ENCODE results near the gene KRT2. TPM values are rescaled to one million over a fixed set of nuclear protein-coding genes. Genes with fewer than 3 reads are reported as not detected.

KRT2 gene
- total and polyA plus RNA-seq, 9 of the 15 experiments (the other 6 are each of a cell fraction or from before 2014, with no cell fraction given): 0.03 to 0.69 (median 0.07) TPM; not detected in 2

GRCh38 chr12:52662093-52662917 is 10.3 kb upstream of the KRT2 start (continued):
- no peak for TF ChIP-seq FOXP4 (CRISPR knock-in tag; IDR thresholded peaks at IDR 0.05; ENCODE audit: borderline replicate concordance)
- peak; percentile 96 for TF ChIP-seq GATA2 (CRISPR knock-in tag; IDR thresholded peaks at IDR 0.05)
- TF ChIP-seq FOS (IDR thresholded peaks at IDR 0.05; ENCODE audit: extremely low read depth, insufficient read length): no peak
- TF ChIP-seq NR2F6 (CRISPR knock-in tag; IDR thresholded peaks at IDR 0.05): no peak
- peak; percentile 67 for TF ChIP-seq PTTG1 (tag; IDR thresholded peaks at IDR 0.05; ENCODE audit: low read depth)
- no peak for TF ChIP-seq RFX7 (CRISPR knock-in tag; IDR thresholded peaks at IDR 0.05)
- TF ChIP-seq NELFE (IDR thresholded peaks at IDR 0.05; ENCODE audit: insufficient read depth, insufficient read length): no peak
- no peak for TF ChIP-seq GABPB2 (CRISPR knock-in tag; conservative IDR thresholded peaks at IDR 0.05)
- peak; percentile 51; the same call in 1 of the 2 replicates for TF ChIP-seq BACH1 (tag; IDR thresholded peaks at IDR 0.05)
- TF ChIP-seq, protein P1, sequence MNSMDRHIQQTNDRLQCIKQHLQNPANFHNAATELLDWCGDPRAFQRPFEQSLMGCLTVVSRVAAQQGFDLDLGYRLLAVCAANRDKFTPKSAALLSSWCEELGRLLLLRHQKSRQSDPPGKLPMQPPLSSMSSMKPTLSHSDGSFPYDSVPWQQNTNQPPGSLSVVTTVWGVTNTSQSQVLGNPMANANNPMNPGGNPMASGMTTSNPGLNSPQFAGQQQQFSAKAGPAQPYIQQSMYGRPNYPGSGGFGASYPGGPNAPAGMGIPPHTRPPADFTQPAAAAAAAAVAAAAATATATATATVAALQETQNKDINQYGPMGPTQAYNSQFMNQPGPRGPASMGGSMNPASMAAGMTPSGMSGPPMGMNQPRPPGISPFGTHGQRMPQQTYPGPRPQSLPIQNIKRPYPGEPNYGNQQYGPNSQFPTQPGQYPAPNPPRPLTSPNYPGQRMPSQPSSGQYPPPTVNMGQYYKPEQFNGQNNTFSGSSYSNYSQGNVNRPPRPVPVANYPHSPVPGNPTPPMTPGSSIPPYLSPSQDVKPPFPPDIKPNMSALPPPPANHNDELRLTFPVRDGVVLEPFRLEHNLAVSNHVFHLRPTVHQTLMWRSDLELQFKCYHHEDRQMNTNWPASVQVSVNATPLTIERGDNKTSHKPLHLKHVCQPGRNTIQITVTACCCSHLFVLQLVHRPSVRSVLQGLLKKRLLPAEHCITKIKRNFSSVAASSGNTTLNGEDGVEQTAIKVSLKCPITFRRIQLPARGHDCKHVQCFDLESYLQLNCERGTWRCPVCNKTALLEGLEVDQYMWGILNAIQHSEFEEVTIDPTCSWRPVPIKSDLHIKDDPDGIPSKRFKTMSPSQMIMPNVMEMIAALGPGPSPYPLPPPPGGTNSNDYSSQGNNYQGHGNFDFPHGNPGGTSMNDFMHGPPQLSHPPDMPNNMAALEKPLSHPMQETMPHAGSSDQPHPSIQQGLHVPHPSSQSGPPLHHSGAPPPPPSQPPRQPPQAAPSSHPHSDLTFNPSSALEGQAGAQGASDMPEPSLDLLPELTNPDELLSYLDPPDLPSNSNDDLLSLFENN (IDR thresholded peaks at IDR 0.05; ENCODE audit: low read depth in 2 of 2, low read length in 2 of 2): peak in 1 of 2 experiments; percentile 96; a peak in 2 of 4 replicates
- peak; percentile 75 for TF ChIP-seq TCF7 (IDR thresholded peaks at IDR 0.05; ENCODE audit: borderline replicate concordance)
- peak; percentile 20; the same call in 1 of the 2 replicates for TF ChIP-seq EGR1 (conservative IDR thresholded peaks at IDR 0.05)
- TF ChIP-seq, protein P2, sequence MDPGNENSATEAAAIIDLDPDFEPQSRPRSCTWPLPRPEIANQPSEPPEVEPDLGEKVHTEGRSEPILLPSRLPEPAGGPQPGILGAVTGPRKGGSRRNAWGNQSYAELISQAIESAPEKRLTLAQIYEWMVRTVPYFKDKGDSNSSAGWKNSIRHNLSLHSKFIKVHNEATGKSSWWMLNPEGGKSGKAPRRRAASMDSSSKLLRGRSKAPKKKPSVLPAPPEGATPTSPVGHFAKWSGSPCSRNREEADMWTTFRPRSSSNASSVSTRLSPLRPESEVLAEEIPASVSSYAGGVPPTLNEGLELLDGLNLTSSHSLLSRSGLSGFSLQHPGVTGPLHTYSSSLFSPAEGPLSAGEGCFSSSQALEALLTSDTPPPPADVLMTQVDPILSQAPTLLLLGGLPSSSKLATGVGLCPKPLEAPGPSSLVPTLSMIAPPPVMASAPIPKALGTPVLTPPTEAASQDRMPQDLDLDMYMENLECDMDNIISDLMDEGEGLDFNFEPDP (CRISPR knock-in tag; IDR thresholded peaks at IDR 0.05): no peak
- TF ChIP-seq, protein P3, sequence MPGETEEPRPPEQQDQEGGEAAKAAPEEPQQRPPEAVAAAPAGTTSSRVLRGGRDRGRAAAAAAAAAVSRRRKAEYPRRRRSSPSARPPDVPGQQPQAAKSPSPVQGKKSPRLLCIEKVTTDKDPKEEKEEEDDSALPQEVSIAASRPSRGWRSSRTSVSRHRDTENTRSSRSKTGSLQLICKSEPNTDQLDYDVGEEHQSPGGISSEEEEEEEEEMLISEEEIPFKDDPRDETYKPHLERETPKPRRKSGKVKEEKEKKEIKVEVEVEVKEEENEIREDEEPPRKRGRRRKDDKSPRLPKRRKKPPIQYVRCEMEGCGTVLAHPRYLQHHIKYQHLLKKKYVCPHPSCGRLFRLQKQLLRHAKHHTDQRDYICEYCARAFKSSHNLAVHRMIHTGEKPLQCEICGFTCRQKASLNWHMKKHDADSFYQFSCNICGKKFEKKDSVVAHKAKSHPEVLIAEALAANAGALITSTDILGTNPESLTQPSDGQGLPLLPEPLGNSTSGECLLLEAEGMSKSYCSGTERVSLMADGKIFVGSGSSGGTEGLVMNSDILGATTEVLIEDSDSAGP (CRISPR knock-in tag; IDR thresholded peaks at IDR 0.05): no peak
- TF ChIP-seq ADNP (tag; IDR thresholded peaks at IDR 0.05): peak; percentile 46
- TF ChIP-seq, protein P4, sequence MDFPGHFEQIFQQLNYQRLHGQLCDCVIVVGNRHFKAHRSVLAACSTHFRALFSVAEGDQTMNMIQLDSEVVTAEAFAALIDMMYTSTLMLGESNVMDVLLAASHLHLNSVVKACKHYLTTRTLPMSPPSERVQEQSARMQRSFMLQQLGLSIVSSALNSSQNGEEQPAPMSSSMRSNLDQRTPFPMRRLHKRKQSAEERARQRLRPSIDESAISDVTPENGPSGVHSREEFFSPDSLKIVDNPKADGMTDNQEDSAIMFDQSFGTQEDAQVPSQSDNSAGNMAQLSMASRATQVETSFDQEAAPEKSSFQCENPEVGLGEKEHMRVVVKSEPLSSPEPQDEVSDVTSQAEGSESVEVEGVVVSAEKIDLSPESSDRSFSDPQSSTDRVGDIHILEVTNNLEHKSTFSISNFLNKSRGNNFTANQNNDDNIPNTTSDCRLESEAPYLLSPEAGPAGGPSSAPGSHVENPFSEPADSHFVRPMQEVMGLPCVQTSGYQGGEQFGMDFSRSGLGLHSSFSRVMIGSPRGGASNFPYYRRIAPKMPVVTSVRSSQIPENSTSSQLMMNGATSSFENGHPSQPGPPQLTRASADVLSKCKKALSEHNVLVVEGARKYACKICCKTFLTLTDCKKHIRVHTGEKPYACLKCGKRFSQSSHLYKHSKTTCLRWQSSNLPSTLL (IDR thresholded peaks at IDR 0.05): no peak

All from K562 (cell line).